Liver (tissue), 9 donors: ENCODE data around the gene SH3PXD2B. TPM values are rescaled to one million over a fixed set of nuclear protein-coding genes. Genes with fewer than 3 reads are reported as not detected.

ENCODE experiments used
- DNase-seq: peaks from one replicate; pipeline ENCODE4 v3.0.0-alpha.2; 2017; ENCODE audit warnings: low spot score
- H3K27ac ChIP-seq, 2 donors: one replicate each; pipeline ENCODE4 v1.7.0; 2013; ENCODE audit warnings: inconsistent platforms in 2 of 2, low read length in 2 of 2, control low read depth in 1 of 2, low read depth in 1 of 2, mild to moderate bottlenecking in 1 of 2
- H3K27me3 ChIP-seq, 4 donors: one replicate each; pipeline versions ENCODE4 v1.6.1 to v1.7.0; 2013; ENCODE audit warnings: low read length in 3 of 4, inconsistent platforms in 1 of 4, mild to moderate bottlenecking in 1 of 4, moderate library complexity in 1 of 4; ENCODE audit not compliant: control insufficient read depth in 4 of 4, insufficient read depth in 4 of 4
- H3K36me3 ChIP-seq, 4 donors: one replicate each; pipeline versions ENCODE4 v1.6.1 to v1.7.0; 2013; ENCODE audit warnings: low read length in 3 of 4, mild to moderate bottlenecking in 3 of 4, low read depth in 1 of 4, moderate library complexity in 1 of 4; ENCODE audit not compliant: control insufficient read depth in 4 of 4, insufficient read depth in 3 of 4
- H3K4me1 ChIP-seq, 4 donors: one replicate each; pipeline versions ENCODE4 v1.6.1 to v1.7.0; 2013; ENCODE audit warnings: low read length in 3 of 4, mild to moderate bottlenecking in 3 of 4, moderate library complexity in 1 of 4; ENCODE audit not compliant: control insufficient read depth in 4 of 4, insufficient read depth in 4 of 4
- H3K4me3 ChIP-seq, 3 donors: one replicate each; pipeline versions ENCODE4 v1.6.1 to v1.7.0; 2013; ENCODE audit warnings: low read length in 3 of 3, control low read depth in 1 of 3, low read depth in 1 of 3, mild to moderate bottlenecking in 1 of 3
- H3K9ac ChIP-seq, 2 donors: one replicate each; pipeline ENCODE4 v1.7.0; 2013; ENCODE audit warnings: low read length in 2 of 2, mild to moderate bottlenecking in 2 of 2, moderate library complexity in 2 of 2, control low read depth in 1 of 2, low read depth in 1 of 2
- H3K9me3 ChIP-seq, 4 donors: one replicate each; pipeline versions ENCODE4 v1.6.1 to v1.7.0; 2013; ENCODE audit warnings: low read length in 3 of 4; ENCODE audit not compliant: control insufficient read depth in 4 of 4
- CTCF ChIP-seq: fragments of 150-350 bp; IDR thresholded peaks from 2 replicates; pipeline ENCODE4 v1.5.1; 2017; ENCODE audit warnings: improper control_type of control experiment, low read depth, low read length; ENCODE audit not compliant: missing input control
- EGR1 ChIP-seq, 2 donors: IDR thresholded peaks; 2 replicates each; pipeline ENCODE4 v1.6.1; 2016 to 2018; ENCODE audit warnings: antibody characterized with exemption in 2 of 2, low read depth in 2 of 2
- FOXA1 ChIP-seq: IDR thresholded peaks from 2 replicates; pipeline ENCODE4 v1.6.1; 2016; ENCODE audit warnings: antibody characterized with exemption
- FOXA2 ChIP-seq: IDR thresholded peaks from 2 replicates; pipeline ENCODE4 v1.6.1; 2016; ENCODE audit warnings: antibody characterized with exemption
- GABPA ChIP-seq, 2 donors: IDR thresholded peaks in 1 of 2; conservative IDR thresholded peaks in 1 of 2; 2 replicates each; pipeline ENCODE4 v1.6.1; 2016; ENCODE audit warnings: antibody characterized with exemption in 2 of 2, mild to moderate bottlenecking in 1 of 2, moderate library complexity in 1 of 2
- HNF4A ChIP-seq, 2 donors: conservative IDR thresholded peaks; 2 replicates each; pipeline ENCODE4 v1.6.1; 2016; ENCODE audit warnings: antibody characterized with exemption in 2 of 2, mild to moderate bottlenecking in 2 of 2
- HNF4G ChIP-seq: IDR thresholded peaks from 2 replicates; pipeline ENCODE4 v1.6.1; 2016; ENCODE audit warnings: antibody characterized with exemption
- JUND ChIP-seq, 2 donors: IDR thresholded peaks; 2 replicates each; pipeline ENCODE4 v1.6.1; 2016; ENCODE audit warnings: antibody characterized with exemption in 2 of 2
- MAX ChIP-seq: IDR thresholded peaks from 2 replicates; pipeline ENCODE4 v1.6.1; 2016; ENCODE audit warnings: antibody characterized with exemption
- NR2F2 ChIP-seq: IDR thresholded peaks from 2 replicates; pipeline ENCODE4 v1.6.1; 2016; ENCODE audit warnings: antibody characterized with exemption
- RAD21 ChIP-seq, 2 donors: IDR thresholded peaks; 2 replicates each; pipeline ENCODE4 v1.6.1; 2016; ENCODE audit warnings: antibody characterized with exemption in 2 of 2, mild to moderate bottlenecking in 2 of 2
- RXRA ChIP-seq, 2 donors: IDR thresholded peaks; 2 replicates each; pipeline ENCODE4 v1.6.1; 2017 to 2018; ENCODE audit warnings: antibody characterized with exemption in 2 of 2, mild to moderate bottlenecking in 1 of 2
- SP1 ChIP-seq: IDR thresholded peaks from 2 replicates; pipeline ENCODE4 v1.6.1; 2018; ENCODE audit warnings: antibody characterized with exemption, mild to moderate bottlenecking
- TAF1 ChIP-seq: conservative IDR thresholded peaks from 2 replicates; pipeline ENCODE4 v1.6.1; 2016; ENCODE audit warnings: antibody characterized with exemption, mild to moderate bottlenecking
- YY1 ChIP-seq: IDR thresholded peaks from 2 replicates; pipeline ENCODE4 v1.6.1; 2016; ENCODE audit warnings: antibody characterized with exemption, mild to moderate bottlenecking
- ZBTB33 ChIP-seq: IDR thresholded peaks from 2 replicates; pipeline ENCODE4 v1.6.1; 2016; ENCODE audit warnings: antibody characterized with exemption
- WGBS: extraction: QIAGEN DNeasy Blood & Tissue Kit; methylation state at CpG from one replicate; pipeline ENCODE4 v1.1.7; 2013; 5-methylcytosine and 5-hydroxymethylcytosine counted together
- polyA plus RNA-seq, 2 donors: library from polyadenylated mRNA; stranded (reverse) in 1 of 2; unstranded in 1 of 2; fragments of 200-250 nt in 1 of 2; fragments of >200 nt in 1 of 2; fragmentation: Nextera tagmentation in 1 of 2; extraction: Ambion mirVana in 1 of 2; gene quantifications; one replicate each; pipeline versions ENCODE4 v1.2.1 to v1.2.3, GENCODE V29; 2013 to 2015
- total RNA-seq, 2 donors: library from RNA; depleted of rRNA; stranded (reverse); fragments of >200 nt; gene quantifications; one replicate each; pipeline ENCODE4 v1.2.3, GENCODE V29; 2014
- TF ChIP-seq, protein P1 (sequence below): IDR thresholded peaks from 2 replicates; pipeline ENCODE4 v1.6.1; 2016; ENCODE audit warnings: antibody characterized with exemption
- TF ChIP-seq, protein P2 (sequence below): IDR thresholded peaks from 2 replicates; pipeline ENCODE4 v1.6.1; 2016; ENCODE audit warnings: antibody characterized with exemption, mild to moderate bottlenecking
- donor health status: healthy.
- donor health status: healthy.
- donor health status: healthy.
- donor health status: healthy.
- donor health status: healthy.

SH3PXD2B gene
- total and polyA plus RNA-seq, 4 donors: 1.1 to 3.3 (median 2.2) TPM

DNA sequence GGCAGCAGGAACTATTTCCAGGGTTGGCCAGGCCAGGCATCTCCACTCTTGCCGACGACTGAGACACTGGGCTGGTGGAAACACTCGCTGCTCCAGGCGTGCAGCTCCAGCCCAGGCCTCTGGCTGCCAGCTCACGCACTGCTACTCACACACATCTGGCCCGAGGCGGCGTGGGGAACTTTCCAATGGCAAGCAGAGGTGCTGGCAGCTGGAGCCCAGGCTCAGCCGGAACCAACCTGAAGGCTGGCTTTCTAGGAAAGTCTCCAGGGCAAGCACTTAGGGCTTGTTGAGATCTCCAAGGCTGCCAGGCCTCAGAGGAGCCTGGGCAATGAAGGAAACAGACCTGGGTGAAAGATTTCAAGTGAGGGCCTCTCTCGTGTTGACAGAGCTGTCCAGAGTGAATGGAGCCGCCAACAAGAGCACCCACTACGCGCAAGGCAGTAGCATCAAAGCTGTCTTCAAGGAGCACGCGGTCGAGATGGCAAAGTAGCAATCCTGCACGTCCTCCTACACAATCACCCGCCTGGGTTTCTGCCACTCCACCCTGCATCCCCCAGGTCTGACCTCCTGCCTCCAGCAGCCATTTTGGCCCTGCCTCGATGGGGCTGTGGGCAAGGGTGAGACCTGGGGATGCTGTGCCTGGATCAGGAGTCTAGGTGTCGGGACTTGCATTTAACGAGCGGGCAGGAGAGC is 14.4 kb downstream of the SH3PXD2B start:
- WGBS: 94% methylated on average over 22 of the region's 22 CpGs
- no peak for DNase-seq
- no peaks in the 10 kb centered on the region for H3K27me3 ChIP-seq
- H3K4me1 ChIP-seq: no peaks in the 10 kb centered on the region
- H3K9ac ChIP-seq: no peak overlapping the region
- H3K36me3 ChIP-seq: no peaks in the 10 kb centered on the region
- no peak for TF ChIP-seq TAF1
- TF ChIP-seq, protein P1, sequence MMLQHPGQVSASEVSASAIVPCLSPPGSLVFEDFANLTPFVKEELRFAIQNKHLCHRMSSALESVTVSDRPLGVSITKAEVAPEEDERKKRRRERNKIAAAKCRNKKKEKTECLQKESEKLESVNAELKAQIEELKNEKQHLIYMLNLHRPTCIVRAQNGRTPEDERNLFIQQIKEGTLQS: no peak
- no peak for TF ChIP-seq RAD21 (IDR thresholded peaks at IDR 0.05)
- TF ChIP-seq SP1: no peak
- no peak for TF ChIP-seq FOXA2
- no peak for TF ChIP-seq HNF4G
- no peak for TF ChIP-seq JUND (IDR thresholded peaks at IDR 0.05)
- no peak for TF ChIP-seq HNF4A (conservative IDR thresholded peaks at IDR 0.05)
- no peak for TF ChIP-seq CTCF
- no peak for TF ChIP-seq EGR1 (IDR thresholded peaks at IDR 0.05; ENCODE audit: low read depth in 2 of 2)
- TF ChIP-seq RXRA (IDR thresholded peaks at IDR 0.05): no peak
- TF ChIP-seq YY1: no peak
- no peak for TF ChIP-seq FOXA1
- TF ChIP-seq MAX: no peak
- no peak for TF ChIP-seq ZBTB33
- TF ChIP-seq NR2F2: no peak
- TF ChIP-seq GABPA (IDR thresholded peaks at IDR 0.05 in 1 of 2, conservative IDR thresholded peaks at IDR 0.05 in 1 of 2): no peak
- TF ChIP-seq, protein P2, sequence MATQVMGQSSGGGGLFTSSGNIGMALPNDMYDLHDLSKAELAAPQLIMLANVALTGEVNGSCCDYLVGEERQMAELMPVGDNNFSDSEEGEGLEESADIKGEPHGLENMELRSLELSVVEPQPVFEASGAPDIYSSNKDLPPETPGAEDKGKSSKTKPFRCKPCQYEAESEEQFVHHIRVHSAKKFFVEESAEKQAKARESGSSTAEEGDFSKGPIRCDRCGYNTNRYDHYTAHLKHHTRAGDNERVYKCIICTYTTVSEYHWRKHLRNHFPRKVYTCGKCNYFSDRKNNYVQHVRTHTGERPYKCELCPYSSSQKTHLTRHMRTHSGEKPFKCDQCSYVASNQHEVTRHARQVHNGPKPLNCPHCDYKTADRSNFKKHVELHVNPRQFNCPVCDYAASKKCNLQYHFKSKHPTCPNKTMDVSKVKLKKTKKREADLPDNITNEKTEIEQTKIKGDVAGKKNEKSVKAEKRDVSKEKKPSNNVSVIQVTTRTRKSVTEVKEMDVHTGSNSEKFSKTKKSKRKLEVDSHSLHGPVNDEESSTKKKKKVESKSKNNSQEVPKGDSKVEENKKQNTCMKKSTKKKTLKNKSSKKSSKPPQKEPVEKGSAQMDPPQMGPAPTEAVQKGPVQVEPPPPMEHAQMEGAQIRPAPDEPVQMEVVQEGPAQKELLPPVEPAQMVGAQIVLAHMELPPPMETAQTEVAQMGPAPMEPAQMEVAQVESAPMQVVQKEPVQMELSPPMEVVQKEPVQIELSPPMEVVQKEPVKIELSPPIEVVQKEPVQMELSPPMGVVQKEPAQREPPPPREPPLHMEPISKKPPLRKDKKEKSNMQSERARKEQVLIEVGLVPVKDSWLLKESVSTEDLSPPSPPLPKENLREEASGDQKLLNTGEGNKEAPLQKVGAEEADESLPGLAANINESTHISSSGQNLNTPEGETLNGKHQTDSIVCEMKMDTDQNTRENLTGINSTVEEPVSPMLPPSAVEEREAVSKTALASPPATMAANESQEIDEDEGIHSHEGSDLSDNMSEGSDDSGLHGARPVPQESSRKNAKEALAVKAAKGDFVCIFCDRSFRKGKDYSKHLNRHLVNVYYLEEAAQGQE: no peak
- no peak overlapping the region for H3K4me3 ChIP-seq
- no peaks in the 10 kb centered on the region for H3K9me3 ChIP-seq
- H3K27ac ChIP-seq: no peak overlapping the region
